HepG2 (cell line): Measurements from ENCODE around the gene PXT1. TPM values are rescaled to one million over a fixed set of nuclear protein-coding genes. Genes with fewer than 3 reads are reported as not detected.
A peak's percentile ranks its signal among the peaks of the same experiment; 100 is the strongest.

Source experiments
- AKAP8 ChIP-seq: sonication (generic); formaldehyde crosslinking; IDR thresholded peaks from 2 replicates; pipeline ENCODE4 v1.5.1; 2020; ENCODE audit warnings: mild to moderate bottlenecking, missing genetic modification reagents
- ATM ChIP-seq: fragments of 450-650 bp; IDR thresholded peaks from 2 replicates; pipeline ENCODE4 v1.7.1; 2017; ENCODE audit warnings: mild to moderate bottlenecking, borderline replicate concordance
- CBFB ChIP-seq: sonication (generic); formaldehyde crosslinking; IDR thresholded peaks from 2 replicates; pipeline ENCODE4 v1.4.0; 2020; ENCODE audit warnings: missing genetic modification reagents
- CENPX ChIP-seq: sonication (generic); formaldehyde crosslinking; IDR thresholded peaks from 2 replicates; pipeline ENCODE4 v1.9.0; 2021; ENCODE audit warnings: mild to moderate bottlenecking, missing genetic modification reagents, moderate library complexity
- DR1 ChIP-seq: sonication (generic); formaldehyde crosslinking; IDR thresholded peaks from 2 replicates; pipeline ENCODE4 v1.8.0; 2021; ENCODE audit warnings: mild to moderate bottlenecking, missing genetic modification reagents, inconsistent platforms
- FOXC1 ChIP-seq: sonication (generic); formaldehyde crosslinking; IDR thresholded peaks from 2 replicates; pipeline ENCODE4 v1.8.0; 2022; ENCODE audit warnings: mild to moderate bottlenecking, missing genetic modification reagents, borderline replicate concordance
- IKZF4 ChIP-seq: sonication (generic); formaldehyde crosslinking; IDR thresholded peaks from 2 replicates; pipeline ENCODE4 v1.5.1; 2020; ENCODE audit warnings: borderline replicate concordance, mild to moderate bottlenecking, low read depth, missing genetic modification reagents; ENCODE audit errors: not compliant biosample characterization
- KDM2A ChIP-seq: sonication (generic); formaldehyde crosslinking; IDR thresholded peaks from 2 replicates; pipeline ENCODE4 v1.4.0; 2020; ENCODE audit warnings: low read depth, missing genetic modification reagents, borderline replicate concordance
- MIER2 ChIP-seq: IDR thresholded peaks from 2 replicates; pipeline ENCODE4 v1.6.1; 2016; ENCODE audit warnings: missing biosample characterization, missing genetic modification reagents
- NR2F2 ChIP-seq: IDR thresholded peaks from 2 replicates; pipeline ENCODE4 v1.6.1; 2012; ENCODE audit warnings: low read depth, inconsistent platforms, borderline replicate concordance
- PAXIP1 ChIP-seq: sonication (generic); formaldehyde crosslinking; conservative IDR thresholded peaks from 2 replicates; pipeline ENCODE4 v1.4.0; 2020; ENCODE audit warnings: mild to moderate bottlenecking, missing genetic modification reagents, moderate library complexity
- PRDM4 ChIP-seq: sonication (generic); formaldehyde crosslinking; IDR thresholded peaks from 2 replicates; pipeline ENCODE4 v1.9.0; 2021; ENCODE audit warnings: missing genetic modification reagents, borderline replicate concordance
- RARA ChIP-seq: IDR thresholded peaks from 2 replicates; pipeline ENCODE4 v1.6.1; 2016; ENCODE audit warnings: missing genetic modification reagents, missing compliant biosample characterization
- RCOR2 ChIP-seq: IDR thresholded peaks from 2 replicates; pipeline ENCODE4 v1.6.1; 2016; ENCODE audit warnings: missing biosample characterization, missing genetic modification reagents
- SOX5 ChIP-seq: IDR thresholded peaks from 2 replicates; pipeline ENCODE4 v1.6.1; 2016; ENCODE audit warnings: borderline replicate concordance
- SP4 ChIP-seq: sonication (generic); formaldehyde crosslinking; IDR thresholded peaks from 2 replicates; pipeline ENCODE4 v1.8.1; 2023; ENCODE audit warnings: mild to moderate bottlenecking, missing genetic modification reagents
- SRSF9 ChIP-seq: fragments of 200-400 bp; formaldehyde crosslinking; IDR thresholded peaks from 2 replicates; pipeline ENCODE4 v1.6.1; 2018; ENCODE audit warnings: borderline replicate concordance, mild to moderate bottlenecking, low read depth, low read length; ENCODE audit not compliant: insufficient read depth, poor library complexity, severe bottlenecking
- STAG1 ChIP-seq: sonication (generic); formaldehyde crosslinking; IDR thresholded peaks from 2 replicates; pipeline ENCODE4 v1.4.0; 2020; ENCODE audit warnings: missing genetic modification reagents
- TCF7L2 ChIP-seq: IDR thresholded peaks from 2 replicates; pipeline ENCODE4 v1.6.1; 2011; ENCODE audit warnings: mild to moderate bottlenecking, low read depth, low read length, moderate library complexity
- TMF1 ChIP-seq: sonication (generic); formaldehyde crosslinking; IDR thresholded peaks from 2 replicates; pipeline ENCODE4 v1.8.1; 2022; ENCODE audit warnings: low read depth, missing genetic modification reagents
- ZMAT3 ChIP-seq: sonication (generic); formaldehyde crosslinking; conservative IDR thresholded peaks from 2 replicates; pipeline ENCODE4 v1.7.0; 2021; ENCODE audit warnings: missing genetic modification reagents
- ZMYM3 ChIP-seq: sonication (generic); formaldehyde crosslinking; IDR thresholded peaks from 2 replicates; pipeline ENCODE4 v1.5.1; 2020; ENCODE audit warnings: mild to moderate bottlenecking, missing genetic modification reagents
- ZNF414 ChIP-seq: sonication (generic); formaldehyde crosslinking; IDR thresholded peaks from 2 replicates; pipeline ENCODE4 v1.5.0; 2020; ENCODE audit warnings: missing genetic modification reagents
- ZNF616 ChIP-seq: sonication (generic); formaldehyde crosslinking; IDR thresholded peaks from 2 replicates; pipeline ENCODE4 v1.5.0; 2020; ENCODE audit warnings: low read depth, mild to moderate bottlenecking, missing genetic modification reagents
- ZNF75D ChIP-seq: sonication (generic); formaldehyde crosslinking; IDR thresholded peaks from 2 replicates; pipeline ENCODE4 v1.8.1; 2023; ENCODE audit warnings: missing genetic modification reagents, mild to moderate bottlenecking, borderline replicate concordance
- ZNF776 ChIP-seq: sonication (generic); formaldehyde crosslinking; IDR thresholded peaks from 2 replicates; pipeline ENCODE4 v1.4.0; 2020; ENCODE audit warnings: mild to moderate bottlenecking, missing genetic modification reagents
- ZNF777 ChIP-seq: sonication (generic); formaldehyde crosslinking; IDR thresholded peaks from 2 replicates; pipeline ENCODE4 v1.4.0; 2020; ENCODE audit warnings: missing genetic modification reagents
- polyA plus RNA-seq, 8 experiments: library from polyadenylated mRNA; depleted of rRNA in 3 of 8; stranded (reverse) in 7 of 8; unstranded in 1 of 8; fragments of >200 nt; fragmentation: Illumina TruSeq in 4 of 8; extraction: Trizol in 4 of 8; gene quantifications; 2 replicates each; pipeline versions ENCODE4 v1.2.1 to v1.2.3, GENCODE V29; 2011 to 2016; ENCODE audit warnings: low read depth in 4 of 8, missing spikeins in 1 of 8, mixed read lengths in 1 of 8; ENCODE audit not compliant: insufficient read depth in 1 of 8
- total RNA-seq, 5 experiments: library from RNA; depleted of rRNA; stranded (reverse); fragments of >200 nt; fragmentation: Illumina TruSeq; extraction: Trizol; gene quantifications; 2 replicates each; pipeline ENCODE4 v1.2.3, GENCODE V29; 2016; ENCODE audit warnings: low read depth in 1 of 5

Gene PXT1
- total and polyA plus RNA-seq, 2 of the 13 experiments (the other 11 are each of a cell fraction or from before 2014, with no cell fraction given) = 0.04 TPM; not detected in 1

GRCh38 chr6:36459501-36459900 is 16.8 kb upstream of the PXT1 start (continued):
- TF ChIP-seq IKZF4 (CRISPR knock-in tag) = no peak
- TF ChIP-seq SOX5 (CRISPR knock-in tag) = 0 out of 2 replicates have a peak, but pooled peaks have one; percentile 9
- TF ChIP-seq ZNF616 (CRISPR knock-in tag) = no peak
- peak; percentile 43; the same call in 1 of the 2 replicates for TF ChIP-seq PAXIP1 (CRISPR knock-in tag)
- TF ChIP-seq ZMYM3 = no peak
- no peak for TF ChIP-seq ZNF414 (CRISPR knock-in tag)
- TF ChIP-seq CBFB (CRISPR knock-in tag) = no peak
- no peak for TF ChIP-seq PRDM4 (CRISPR knock-in tag)
- TF ChIP-seq KDM2A (CRISPR knock-in tag) = no peak
- TF ChIP-seq DR1 (CRISPR knock-in tag) = no peak
- TF ChIP-seq ZNF777 = no peak
- TF ChIP-seq AKAP8 (CRISPR knock-in tag) = no peak
- TF ChIP-seq SRSF9 = no peak
- TF ChIP-seq FOXC1 (CRISPR knock-in tag) = no peak
- TF ChIP-seq TCF7L2 = no peak
- TF ChIP-seq CENPX = no peak
- TF ChIP-seq MIER2 (CRISPR knock-in tag) = no peak
- no peak for TF ChIP-seq TMF1 (CRISPR knock-in tag)
- TF ChIP-seq SP4 (CRISPR knock-in tag) = no peak
- TF ChIP-seq NR2F2 = peak; percentile 84
- peak; percentile 61; the same call in 1 of the 2 replicates for TF ChIP-seq RCOR2 (CRISPR knock-in tag)
- TF ChIP-seq RARA = peak; percentile 48
- no peak for TF ChIP-seq ZMAT3 (CRISPR knock-in tag)
- TF ChIP-seq STAG1 (CRISPR knock-in tag) = no peak
- no peak for TF ChIP-seq ATM
- TF ChIP-seq ZNF776 (CRISPR knock-in tag) = no peak
- no peak for TF ChIP-seq ZNF75D (CRISPR knock-in tag)
